ENCODE measurements around the gene FAM53C.
"Not testable (repeated sequence)": the region's sequence is repeated elsewhere in the genome, so short reads cannot be mapped to it uniquely, and the experiment has no call there.

FAM53C gene

GRCh38 chr5:138316355-138316754 lies 21.7 kb upstream of the FAM53C start:
- H3K27me3 ChIP-seq = no peaks in the 10 kb centered on the region
- H3K27ac ChIP-seq = no peak overlapping the region
- no peak overlapping the region for H3K4me3 ChIP-seq (ENCODE audit: low read depth in 1 of 2, low read length in 1 of 2)
- no peaks in the 10 kb centered on the region for H3K9me3 ChIP-seq
- H3K36me3 ChIP-seq = peaks cover 39% of the 10 kb centered on the region
- H3K4me1 ChIP-seq (ENCODE audit: control insufficient read depth in 1 of 2, insufficient read depth in 1 of 2, low read depth in 1 of 2, low read length in 1 of 2) = no peaks in the 10 kb centered on the region
- TF ChIP-seq CTCF (IDR thresholded peaks at IDR 0.05) = no peak

GRCh38 chr5:138318211-138318610 lies 19.9 kb upstream of the FAM53C start:
- H3K27ac ChIP-seq; H3K4me1 ChIP-seq (ENCODE audit: control insufficient read depth in 1 of 2, insufficient read depth in 1 of 2, low read depth in 1 of 2, low read length in 1 of 2); H3K9me3 ChIP-seq; H3K27me3 ChIP-seq; H3K4me3 ChIP-seq (ENCODE audit: low read depth in 1 of 2, low read length in 1 of 2): not testable (repeated sequence)
- H3K36me3 ChIP-seq = peaks cover 43% of the 10 kb centered on the region

GRCh38 chr5:138330813-138331448 lies 7.1 kb upstream of the FAM53C start:
- Histone ChIP-seq H3K36me3 (no peaks in the 10 kb centered on the region), H3K9me3 (no peaks in the 10 kb centered on the region), H3K27me3 (no peaks in the 10 kb centered on the region), H3K4me3 (ENCODE audit: low read depth in 1 of 2, low read length in 1 of 2) (peak overlapping the region; percentile 63 to 74), H3K27ac (peak overlapping the region; percentile 68), H3K4me1 (ENCODE audit: control insufficient read depth in 1 of 2, insufficient read depth in 1 of 2, low read depth in 1 of 2, low read length in 1 of 2) (peaks cover 19 to 22% of the 10 kb centered on the region in 2 experiments)
- TF ChIP-seq CTCF (IDR thresholded peaks at IDR 0.05) = no peak

GRCh38 chr5:138331449-138332368 lies 6.4 kb upstream of the FAM53C start, which contains the start of gene CDC25C:
Gene CDC25C (minus strand): TSS chr5:138331804. CDS start chr5:138331180, 624 bp downstream.
- Histone ChIP-seq H3K36me3 (no peaks in the 10 kb centered on the region), H3K27ac (peak within 1 kb of the TSS; percentile 68), H3K4me1 (ENCODE audit: control insufficient read depth in 1 of 2, insufficient read depth in 1 of 2, low read depth in 1 of 2, low read length in 1 of 2) (peaks cover 23 to 26% of the 10 kb centered on the region in 2 experiments), H3K4me3 (ENCODE audit: low read depth in 1 of 2, low read length in 1 of 2) (peak within 1 kb of the TSS; percentile 63 to 74), H3K9me3 (no peaks in the 10 kb centered on the region), H3K27me3 (no peaks in the 10 kb centered on the region)
- peak; percentile 12 for TF ChIP-seq CTCF (IDR thresholded peaks at IDR 0.05)

- H3K36me3 ChIP-seq = peaks cover 2% of the 10 kb centered on the region
- H3K27me3 ChIP-seq = no peaks in the 10 kb centered on the region
- no peak overlapping the region for H3K4me3 ChIP-seq (ENCODE audit: low read depth in 1 of 2, low read length in 1 of 2)
- no peak overlapping the region for H3K27ac ChIP-seq
- H3K4me1 ChIP-seq (ENCODE audit: control insufficient read depth in 1 of 2, insufficient read depth in 1 of 2, low read depth in 1 of 2, low read length in 1 of 2) = peaks cover 37 to 44% of the 10 kb centered on the region in 2 experiments
- no peaks in the 10 kb centered on the region for H3K9me3 ChIP-seq
- no peak for TF ChIP-seq CTCF (IDR thresholded peaks at IDR 0.05)
Observed at GRCh38 chr5:138334867-138335447, 3.1 kb upstream of the FAM53C start.
